Measurements from ENCODE around the gene WNT7B.

WNT7B gene

DNA sequence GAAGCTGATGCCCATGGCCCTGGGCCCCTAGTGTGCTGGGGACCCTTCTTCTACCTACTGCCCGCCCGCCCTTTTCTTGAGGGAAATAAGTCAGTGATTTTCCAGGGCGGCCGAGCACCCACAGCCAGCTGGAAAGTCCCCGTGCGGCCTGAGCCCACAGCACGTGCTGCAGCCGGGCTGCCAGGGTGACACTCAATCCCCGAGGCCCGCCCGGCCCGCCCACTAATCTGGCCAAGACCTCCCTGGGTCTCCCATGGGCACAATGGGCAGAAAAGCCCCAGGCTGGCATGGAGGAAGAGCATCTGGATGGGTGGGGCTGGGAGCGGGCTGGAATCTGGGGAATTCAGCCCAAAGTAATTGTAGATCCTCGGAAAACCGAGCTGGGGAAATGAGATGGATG, 24.8 kb downstream of the WNT7B start:
- DNase-seq, result no peak

- no peak for DNase-seq
These were observed 27.1 kb downstream of the WNT7B start for GRCh38 chr22:45949891-45950290.

- DNase-seq, result no peak
These were observed 27.6 kb downstream of the WNT7B start for GRCh38 chr22:45949258-45949870.

DNA sequence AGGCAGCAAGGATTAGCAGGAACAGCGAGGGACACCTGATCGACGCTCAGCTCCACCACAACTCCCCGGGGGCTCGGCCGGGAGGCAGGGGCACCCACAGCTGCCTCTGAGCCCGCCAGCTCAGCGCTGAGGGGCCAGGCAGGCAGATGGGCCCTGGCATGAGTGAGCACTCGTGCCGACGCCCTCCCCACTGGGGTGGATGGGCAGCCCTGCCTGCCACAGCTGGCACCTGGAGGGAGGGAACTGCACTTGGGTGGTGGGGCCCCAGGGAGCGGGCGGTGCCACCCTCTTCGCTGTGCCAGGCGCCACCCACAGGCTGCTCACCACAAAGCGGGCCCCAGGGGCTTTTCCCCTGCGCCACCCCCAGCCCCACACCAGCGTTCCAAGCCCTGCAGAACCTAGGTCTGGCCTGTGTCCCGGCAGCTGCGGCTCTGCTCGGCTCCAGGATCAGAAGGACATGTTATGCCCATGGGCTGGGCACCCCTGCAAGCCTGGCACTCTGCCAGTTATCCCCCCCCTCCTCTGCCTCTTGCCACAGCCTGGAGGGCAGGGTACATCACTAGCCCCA, 28.8 kb downstream of the WNT7B start:
- DNase-seq, result no peak

DNA sequence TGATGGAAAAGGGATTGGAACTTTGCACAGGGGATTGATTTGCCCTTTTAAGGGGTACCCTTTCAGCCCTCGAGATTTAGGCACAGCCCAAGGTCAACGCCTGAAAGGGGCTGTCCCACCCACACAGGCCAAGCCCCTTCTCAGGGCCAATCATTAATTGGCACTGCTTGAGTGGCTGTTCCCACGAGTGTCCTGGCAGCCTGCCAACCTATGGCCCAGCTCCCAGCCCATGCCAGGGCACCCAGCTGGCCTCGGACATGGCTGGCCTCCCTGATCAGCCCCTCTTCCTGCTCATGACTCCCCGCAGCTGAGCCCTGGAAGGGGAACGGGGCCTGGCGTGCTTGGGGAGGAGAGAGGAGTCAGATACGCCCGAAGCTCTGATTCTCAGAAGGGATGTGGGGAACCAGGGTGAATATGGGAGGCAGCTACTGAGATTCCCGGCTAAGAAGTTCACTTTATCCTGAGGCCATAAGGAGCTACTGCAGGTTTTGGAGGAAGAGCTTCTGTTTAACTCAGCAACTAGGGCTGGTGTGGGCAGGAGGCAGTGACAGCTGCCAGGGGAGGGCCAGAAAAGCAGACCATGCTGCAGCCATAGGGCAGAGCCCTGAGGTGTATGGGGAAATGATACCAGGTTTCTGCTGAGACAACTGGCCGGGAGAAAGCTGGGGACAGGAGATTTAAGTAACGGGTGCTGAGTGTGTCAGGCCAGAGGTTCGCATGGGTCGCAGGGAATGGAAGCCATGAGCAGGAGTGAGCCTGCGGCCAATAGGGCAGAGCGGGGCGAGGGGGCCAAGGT, 30.0 kb downstream of the WNT7B start:
- DNase-seq, result no peak

DNA sequence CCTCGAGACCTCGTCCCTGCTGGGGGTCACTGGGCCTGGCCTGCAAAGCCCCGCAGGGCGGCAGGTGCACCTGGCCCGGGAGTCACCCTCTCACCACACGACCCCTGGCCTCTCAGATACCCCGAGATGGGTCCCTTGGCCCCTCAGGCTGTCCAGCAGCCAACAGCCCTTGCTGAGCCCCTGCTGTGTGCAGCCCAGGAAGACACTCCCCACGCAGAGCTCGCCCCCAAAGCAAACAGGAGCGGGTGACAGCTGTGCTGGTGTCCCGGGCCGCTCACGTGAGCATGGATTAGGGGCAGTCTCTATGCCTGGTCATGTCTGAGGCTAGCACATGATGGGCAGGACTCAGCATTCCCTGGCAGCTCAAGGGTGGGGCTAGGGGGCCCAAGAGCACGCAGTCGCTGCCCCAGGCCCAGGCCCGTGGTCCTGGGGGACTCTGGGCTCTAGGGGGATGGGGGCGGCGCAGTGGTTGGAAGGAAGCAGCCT, 31.3 kb downstream of the WNT7B start:
- DNase-seq, result no peak

- no peak for DNase-seq
These were observed 34.0 kb downstream of the WNT7B start for GRCh38 chr22:45942787-45943493.

- DNase-seq, result no peak
These were observed 34.6 kb downstream of the WNT7B start for GRCh38 chr22:45942344-45942743.

DNA sequence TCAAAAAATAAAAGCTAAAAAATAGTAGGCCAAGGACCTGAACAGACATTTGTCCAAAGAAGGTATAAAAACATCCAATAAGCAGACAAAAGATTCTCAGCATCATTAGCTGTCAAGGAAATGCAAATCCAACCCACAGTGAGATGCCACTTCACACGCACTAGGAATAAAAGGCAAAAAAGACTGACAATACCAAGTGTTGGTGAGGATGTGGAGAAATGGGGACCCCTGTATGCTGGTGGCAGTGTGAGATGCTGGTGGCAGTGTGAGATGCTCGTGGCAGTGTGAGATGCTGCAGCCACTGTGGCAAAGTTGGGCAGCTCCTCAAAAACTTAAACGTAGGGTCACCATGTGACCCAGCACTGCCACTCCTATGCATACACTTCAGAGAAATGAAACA, 38.0 kb downstream of the WNT7B start:
- no peak for DNase-seq

GRCh38 chr22:45937960-45938359, 39.0 kb downstream of the WNT7B start:
- DNase-seq, result no peak

DNA sequence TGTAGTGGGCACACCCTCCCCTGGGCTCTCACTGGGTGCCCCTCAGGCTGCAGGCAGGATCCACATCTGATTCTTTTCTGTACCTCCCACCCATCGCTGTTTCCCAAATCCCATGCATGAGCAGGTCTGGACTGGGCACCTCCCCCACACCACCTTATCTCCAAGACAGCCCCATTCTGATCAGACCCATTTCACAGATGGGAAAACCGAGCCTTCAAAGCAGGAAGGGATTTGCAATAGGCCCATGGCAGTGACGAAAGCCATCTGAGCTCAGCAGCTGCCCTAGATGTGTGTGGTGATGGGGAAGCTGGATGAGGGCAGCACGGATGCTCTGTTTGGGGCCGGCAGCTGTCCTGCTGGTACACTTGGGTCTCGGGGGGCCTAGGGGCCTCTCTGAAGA, 41.4 kb downstream of the WNT7B start:
- DNase-seq, result no peak

- DNase-seq, result peak; percentile 82
These were observed 42.2 kb downstream of the WNT7B start for GRCh38 chr22:45934659-45935341.

DNA sequence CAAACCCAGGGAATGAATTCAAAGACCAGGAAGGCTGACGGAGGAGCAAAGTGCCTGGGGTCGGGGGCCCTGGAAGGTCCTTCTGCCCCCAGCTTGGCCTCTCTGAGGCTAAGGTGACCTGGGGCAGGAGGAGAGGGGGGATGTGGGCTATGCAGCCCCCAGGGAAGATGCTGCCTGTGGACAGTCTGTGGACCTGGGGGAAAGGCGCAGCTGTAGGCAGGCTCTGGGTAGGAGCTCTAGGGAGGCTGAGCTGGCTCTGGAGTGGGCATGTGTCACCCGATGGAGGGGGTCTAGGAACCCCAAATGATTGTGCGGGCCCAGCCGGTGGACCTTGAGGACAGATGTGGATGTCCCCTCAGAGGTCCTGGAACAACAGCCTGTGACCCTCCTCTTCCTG, 42.8 kb downstream of the WNT7B start:
- no peak for DNase-seq

- no peak for DNase-seq
These were observed 43.3 kb downstream of the WNT7B start for GRCh38 chr22:45933506-45934167.

DNA sequence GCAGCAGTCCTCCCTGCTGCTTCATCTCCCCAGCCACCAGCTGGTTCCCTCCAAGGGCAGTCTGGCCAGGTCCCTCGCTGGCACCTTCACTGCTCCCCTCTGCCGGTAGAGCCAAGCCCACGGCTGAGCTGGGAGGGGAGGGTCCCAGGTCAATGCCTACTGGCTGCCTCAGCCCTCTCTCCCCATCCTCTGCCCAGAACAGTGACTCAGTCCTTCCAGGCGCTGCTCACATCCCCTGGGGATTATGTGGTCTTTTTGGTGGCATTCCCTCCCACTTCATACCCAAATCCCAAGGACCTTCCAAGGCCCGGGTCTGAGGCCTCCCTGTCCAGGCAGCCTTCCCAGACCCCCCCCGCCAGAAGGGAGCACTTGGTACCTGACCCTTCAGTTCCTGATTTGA, 44.9 kb downstream of the WNT7B start:
- peak; percentile 74 for DNase-seq

DNA sequence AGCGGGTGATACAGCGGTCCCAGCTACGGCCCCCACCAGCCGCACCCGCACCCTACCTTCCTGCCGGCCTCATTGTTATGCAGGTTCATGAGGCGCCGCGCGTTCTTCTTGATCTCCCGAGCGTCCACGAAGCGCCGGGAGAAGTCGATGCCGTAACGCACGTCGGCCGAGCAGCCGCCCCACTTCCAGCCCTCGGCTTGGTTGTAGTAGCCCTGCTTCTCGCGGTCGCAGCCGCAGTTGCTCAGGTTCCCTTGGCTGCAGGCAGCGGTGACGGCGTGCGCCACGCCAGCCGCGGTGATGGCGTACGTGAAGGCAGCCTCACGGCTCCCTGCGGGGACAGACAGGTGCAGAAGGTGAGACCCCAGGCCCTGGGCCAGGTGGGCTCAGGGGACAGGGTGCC, 45.9 kb downstream of the WNT7B start:
- no peak for DNase-seq

GRCh38 chr22:45930324-45930723, 46.6 kb downstream of the WNT7B start:
- DNase-seq, result no peak

DNA sequence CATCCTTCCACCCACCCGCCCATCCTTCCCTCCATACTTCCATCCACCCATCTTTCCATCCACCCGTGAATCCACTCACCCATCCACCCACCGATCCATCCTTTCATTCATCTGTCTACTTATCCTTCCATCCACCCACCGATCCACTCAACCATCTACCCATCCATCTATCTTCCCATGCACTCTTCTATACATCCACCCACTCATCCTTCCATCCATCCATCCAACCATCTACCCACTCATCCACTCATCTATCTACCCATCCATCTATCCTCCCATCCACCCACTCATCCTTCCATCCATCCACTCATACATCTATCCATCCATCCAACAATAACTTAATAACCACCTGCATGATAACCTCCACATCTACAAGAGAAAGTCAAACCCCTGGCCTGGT, 47.3 kb downstream of the WNT7B start:
- DNase-seq, result no peak

GRCh38 chr22:45928726-45929368, 48.1 kb downstream of the WNT7B start:
- DNase-seq, result no peak

DNA sequence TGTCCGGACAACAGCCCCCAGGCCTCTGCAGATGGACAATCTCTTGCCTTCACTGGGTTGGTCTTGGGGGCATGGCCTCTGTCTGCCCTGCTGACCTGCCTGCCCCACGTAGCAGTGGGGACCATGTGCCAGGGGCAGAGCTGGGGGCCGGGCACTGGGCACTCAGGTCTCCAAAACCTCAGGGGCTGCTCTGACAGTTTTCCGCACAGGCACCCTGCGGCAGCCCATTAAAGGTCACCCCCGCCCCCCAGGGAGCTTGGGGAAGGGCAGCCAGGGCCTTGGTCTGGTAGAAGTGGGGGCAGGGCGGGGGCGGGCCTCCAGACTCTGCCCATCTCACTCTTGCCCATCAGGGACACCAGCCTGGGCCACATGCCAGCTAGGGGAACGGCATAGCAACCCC, 49.9 kb downstream of the WNT7B start:
- no peak for DNase-seq

- DNase-seq, result no peak
These were observed 50.5 kb downstream of the WNT7B start for GRCh38 chr22:45926433-45926832.
